Measurements from ENCODE around the gene AQP2. TPM values are rescaled to one million over a fixed set of nuclear protein-coding genes. Genes with fewer than 3 reads are reported as not detected.

Gene AQP2
- total RNA-seq, 4 donors from 2014 or later: 0.12 TPM; not detected in 3

DNA sequence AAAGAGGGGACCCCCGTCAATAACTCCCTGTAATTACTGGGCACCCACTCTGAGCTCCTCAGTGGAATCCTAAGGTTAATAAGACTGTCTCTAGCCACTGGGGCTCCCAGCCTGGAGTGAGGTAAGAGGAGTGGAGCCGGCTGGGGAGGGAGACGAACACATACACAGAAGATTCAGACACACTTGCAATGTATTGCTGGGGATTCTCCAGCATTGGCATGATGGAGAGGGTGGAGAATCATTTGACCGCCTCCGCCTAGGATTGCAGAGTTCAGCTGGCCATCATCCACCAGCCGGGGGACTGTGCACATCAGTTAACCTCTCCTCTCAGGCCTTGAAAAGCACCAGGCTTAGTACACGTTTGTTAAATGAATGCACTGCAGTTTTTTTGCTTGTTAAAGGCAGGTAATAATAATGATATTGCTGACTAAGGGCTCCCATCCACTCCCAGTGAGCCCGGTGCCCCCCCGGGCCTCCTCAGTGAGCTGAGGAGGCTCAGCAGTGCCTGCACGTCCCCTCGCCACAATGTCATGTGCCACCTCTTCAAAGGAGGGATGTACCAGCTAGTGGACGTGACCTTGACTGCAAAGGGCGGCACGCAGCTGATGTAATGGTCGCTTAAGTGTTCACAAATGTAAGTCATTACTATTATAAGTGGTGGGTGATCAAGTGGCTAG is 26.5 kb upstream of the AQP2 start:
- H3K36me3 ChIP-seq: no peaks in the 10 kb centered on the region
- TF ChIP-seq POLR2AphosphoS5 (IDR thresholded peaks at IDR 0.05) (no peak), EP300 (IDR thresholded peaks at IDR 0.05) (no peak), POLR2A (IDR thresholded peaks at IDR 0.05) (no peak)
- TF ChIP-seq, protein P1, sequence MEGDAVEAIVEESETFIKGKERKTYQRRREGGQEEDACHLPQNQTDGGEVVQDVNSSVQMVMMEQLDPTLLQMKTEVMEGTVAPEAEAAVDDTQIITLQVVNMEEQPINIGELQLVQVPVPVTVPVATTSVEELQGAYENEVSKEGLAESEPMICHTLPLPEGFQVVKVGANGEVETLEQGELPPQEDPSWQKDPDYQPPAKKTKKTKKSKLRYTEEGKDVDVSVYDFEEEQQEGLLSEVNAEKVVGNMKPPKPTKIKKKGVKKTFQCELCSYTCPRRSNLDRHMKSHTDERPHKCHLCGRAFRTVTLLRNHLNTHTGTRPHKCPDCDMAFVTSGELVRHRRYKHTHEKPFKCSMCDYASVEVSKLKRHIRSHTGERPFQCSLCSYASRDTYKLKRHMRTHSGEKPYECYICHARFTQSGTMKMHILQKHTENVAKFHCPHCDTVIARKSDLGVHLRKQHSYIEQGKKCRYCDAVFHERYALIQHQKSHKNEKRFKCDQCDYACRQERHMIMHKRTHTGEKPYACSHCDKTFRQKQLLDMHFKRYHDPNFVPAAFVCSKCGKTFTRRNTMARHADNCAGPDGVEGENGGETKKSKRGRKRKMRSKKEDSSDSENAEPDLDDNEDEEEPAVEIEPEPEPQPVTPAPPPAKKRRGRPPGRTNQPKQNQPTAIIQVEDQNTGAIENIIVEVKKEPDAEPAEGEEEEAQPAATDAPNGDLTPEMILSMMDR (IDR thresholded peaks at IDR 0.05): no peak
- peaks cover 0 to 18% (median 0%) of the 10 kb centered on the region in 3 donors for H3K4me1 ChIP-seq
- peak overlapping the region in 3 of 4 donors; percentile 26 to 37 (median 37) for H3K27ac ChIP-seq
- ATAC-seq: no peak
- peaks cover 5% of the 10 kb centered on the region for H3K27me3 ChIP-seq
- no peaks in the 10 kb centered on the region for H3K9me3 ChIP-seq
- H3K4me3 ChIP-seq: no peak overlapping the region
- WGBS, 2 donors (ENCODE audit: low coverage in 1 of 2): 86 to 94% methylated on average over 3 to 11 of the region's 15 CpGs

DNA sequence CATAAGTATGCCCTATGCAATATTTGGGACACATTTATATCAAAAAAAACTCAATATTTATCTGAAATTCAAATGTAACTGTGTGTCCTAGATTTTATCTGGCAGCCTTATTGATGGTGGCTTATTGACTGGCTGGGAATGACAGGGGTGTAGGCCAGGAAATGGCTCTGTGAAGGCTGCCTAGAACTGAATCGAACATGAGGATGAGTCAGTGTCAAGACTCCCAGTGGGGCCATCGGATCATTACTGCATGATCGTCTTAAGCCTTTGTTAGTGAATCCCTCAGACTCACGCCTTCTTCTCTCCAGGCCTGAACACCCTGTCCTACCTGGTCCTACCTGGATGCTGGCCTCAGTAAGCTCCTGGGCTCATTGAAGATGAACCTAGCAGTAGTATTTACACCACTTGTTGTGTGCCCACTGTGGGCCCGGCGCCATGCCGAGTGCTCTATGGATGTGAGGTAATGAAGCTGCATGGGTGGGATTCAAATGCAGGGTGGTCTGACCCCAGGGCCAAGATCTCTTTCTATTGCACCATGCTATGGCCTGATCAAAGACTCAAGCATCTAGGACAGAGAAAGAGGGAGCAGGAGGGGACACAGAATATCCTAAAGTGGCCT is 25.8 kb upstream of the AQP2 start:
- H3K4me1 ChIP-seq: peaks cover 0 to 18% (median 0%) of the 10 kb centered on the region in 3 donors
- H3K9me3 ChIP-seq: no peaks in the 10 kb centered on the region
- TF ChIP-seq POLR2A (IDR thresholded peaks at IDR 0.05) (no peak), POLR2AphosphoS5 (IDR thresholded peaks at IDR 0.05) (no peak), EP300 (IDR thresholded peaks at IDR 0.05) (no peak)
- TF ChIP-seq, protein P1 (IDR thresholded peaks at IDR 0.05): no peak
- no peaks in the 10 kb centered on the region for H3K27me3 ChIP-seq
- H3K4me3 ChIP-seq: no peak overlapping the region
- no peaks in the 10 kb centered on the region for H3K36me3 ChIP-seq
- 80 to 81% methylated on average over 4 of the region's 7 CpGs for WGBS, 2 donors (ENCODE audit: low coverage in 1 of 2)
- ATAC-seq: no peak
- no peak overlapping the region for H3K27ac ChIP-seq

DNA sequence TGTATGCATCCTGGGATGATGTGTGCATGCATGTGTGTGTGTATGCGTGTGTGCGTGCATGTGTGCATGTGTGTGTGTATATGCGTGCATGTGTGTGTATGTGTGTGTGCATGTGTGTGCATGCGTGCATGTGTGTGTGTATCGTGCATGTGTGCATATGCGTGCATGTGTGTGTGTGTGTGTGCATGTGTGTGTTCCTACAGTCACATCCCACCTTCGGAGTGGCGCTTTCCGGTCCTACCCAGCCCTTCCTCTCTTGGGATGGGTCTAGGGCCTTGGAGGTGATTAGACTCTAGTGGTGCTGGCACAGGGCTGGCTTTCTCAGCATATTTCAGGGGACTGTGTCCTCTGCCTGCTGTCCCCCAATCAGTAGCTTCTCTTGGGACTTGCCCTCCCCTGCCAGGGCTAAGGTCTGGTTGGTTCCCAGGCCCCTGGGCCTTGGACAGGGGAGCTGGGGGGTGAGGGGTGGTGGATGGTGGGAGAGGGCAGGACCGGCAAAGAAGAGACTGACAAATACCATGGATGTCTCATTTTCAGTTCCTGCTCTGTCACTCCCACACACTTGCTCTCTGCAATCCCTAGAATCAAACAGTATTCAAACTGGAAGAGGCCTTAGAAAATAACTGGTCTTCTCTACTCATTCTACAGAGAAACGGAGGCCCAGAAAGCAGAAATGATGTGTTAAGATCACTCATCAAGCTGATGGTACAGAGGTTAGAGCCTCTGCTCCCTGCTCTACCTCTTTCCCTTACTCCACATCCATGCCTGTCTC is 24.9 kb upstream of the AQP2 start:
- no peaks in the 10 kb centered on the region for H3K9me3 ChIP-seq
- TF ChIP-seq, protein P1 (IDR thresholded peaks at IDR 0.05): no peak
- TF ChIP-seq POLR2A (IDR thresholded peaks at IDR 0.05) (no peak), POLR2AphosphoS5 (IDR thresholded peaks at IDR 0.05) (no peak), EP300 (IDR thresholded peaks at IDR 0.05) (no peak)
- H3K27ac ChIP-seq: no peak overlapping the region
- no peaks in the 10 kb centered on the region for H3K36me3 ChIP-seq
- WGBS, 2 donors (ENCODE audit: low coverage in 1 of 2): 63 to 88% methylated on average over 1 to 6 of the region's 11 CpGs
- H3K27me3 ChIP-seq: no peaks in the 10 kb centered on the region
- H3K4me3 ChIP-seq: no peak overlapping the region
- peaks cover 0 to 18% (median 0%) of the 10 kb centered on the region in 3 donors for H3K4me1 ChIP-seq
- ATAC-seq: no peak

DNA sequence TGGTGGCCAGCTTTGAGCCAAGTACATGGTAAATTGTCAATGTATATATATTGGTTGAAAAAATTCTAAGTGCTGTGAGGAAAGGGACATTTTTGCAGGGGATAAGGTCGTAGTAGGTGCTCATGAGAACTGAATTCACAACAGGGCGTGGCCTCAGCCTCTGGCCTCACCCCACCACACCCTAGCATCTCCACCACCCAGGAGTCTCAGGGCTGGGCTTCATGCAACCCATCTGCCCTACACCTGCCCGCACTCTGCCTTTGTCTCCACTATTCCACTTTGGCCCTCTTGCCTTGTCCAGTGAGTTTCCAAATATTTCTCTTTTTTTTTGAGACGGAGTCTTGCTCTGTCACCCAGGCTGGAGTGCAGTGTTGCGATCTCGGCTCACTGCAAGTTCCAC is 22.1 kb upstream of the AQP2 start:
- H3K27me3 ChIP-seq: no peaks in the 10 kb centered on the region
- no peaks in the 10 kb centered on the region for H3K9me3 ChIP-seq
- TF ChIP-seq EP300 (IDR thresholded peaks at IDR 0.05) (no peak), POLR2AphosphoS5 (IDR thresholded peaks at IDR 0.05) (no peak), POLR2A (IDR thresholded peaks at IDR 0.05) (no peak)
- TF ChIP-seq, protein P1 (IDR thresholded peaks at IDR 0.05): no peak
- H3K4me3 ChIP-seq: no peak overlapping the region
- no peak overlapping the region for H3K27ac ChIP-seq
- no peak for ATAC-seq
- H3K4me1 ChIP-seq: peaks cover 0 to 8% (median 0%) of the 10 kb centered on the region in 3 donors
- WGBS, 2 donors (ENCODE audit: low coverage in 1 of 2): 82 to 94% methylated on average over 4 to 6 of the region's 6 CpGs
- no peaks in the 10 kb centered on the region for H3K36me3 ChIP-seq

Measured in gastroesophageal sphincter (tissue), 4 donors.